Breast epithelium (tissue), 4 donors: ENCODE measurements around the gene CORO2B. TPM values are rescaled to one million over a fixed set of nuclear protein-coding genes. Genes with fewer than 3 reads are reported as not detected.

Source experiments
- DNase-seq, 2 donors: peaks; one replicate each; pipeline ENCODE4 v3.0.0-alpha.2; 2019; ENCODE audit warnings: low spot score in 2 of 2
- H3K27ac ChIP-seq, 2 donors: fragments of 200-600 bp; sonication (generic) in 1 of 2; one replicate each; pipeline ENCODE4 v1.5.1; 2016 to 2019; ENCODE audit warnings: mild to moderate bottlenecking in 1 of 2
- H3K27me3 ChIP-seq, 2 donors: fragments of 200-600 bp; sonication (generic) in 1 of 2; one replicate each; pipeline versions ENCODE4 v1.5.1 to v1.6.0; 2017 to 2019; ENCODE audit warnings: control low read depth in 1 of 2, mild to moderate bottlenecking in 1 of 2
- H3K36me3 ChIP-seq: fragments of 200-600 bp; one replicate; pipeline ENCODE4 v1.5.1; 2019
- H3K4me1 ChIP-seq, 2 donors: fragments of 200-600 bp; sonication (generic); one replicate each; pipeline ENCODE4 v1.5.1; 2016 to 2019; ENCODE audit warnings: control low read depth in 1 of 2
- H3K4me3 ChIP-seq, 3 donors: fragments of 200-600 bp; sonication (generic); 1 replicate in 2 of 3; 2 replicates in 1 of 3; pipeline ENCODE4 v1.5.1; 2016 to 2019; ENCODE audit warnings: mild to moderate bottlenecking in 3 of 3, moderate library complexity in 2 of 3
- H3K9me3 ChIP-seq, 2 donors: fragments of 200-600 bp; sonication (generic) in 1 of 2; one replicate each; pipeline ENCODE4 v1.5.1; 2016 to 2019; ENCODE audit warnings: control low read depth in 1 of 2
- POLR2A ChIP-seq: fragments of 450-650 bp; IDR thresholded peaks from one replicate; pipeline ENCODE4 v1.6.1; 2016; ENCODE audit warnings: antibody characterized with exemption, mild to moderate bottlenecking, moderate library complexity
- POLR2AphosphoS5 ChIP-seq, 3 donors: sonication (generic); formaldehyde crosslinking; IDR thresholded peaks; one replicate each; pipeline ENCODE4 v1.6.1; 2017; ENCODE audit warnings: antibody characterized with exemption in 3 of 3
- intact Hi-C: fragments of 100-400 bp; cut with DNase I; formaldehyde crosslinking; loops from one replicate; pipeline ENCODE4 v1.15.1; 2023; ENCODE audit warnings: low total_unique reads
- total RNA-seq, 3 donors: library from RNA; depleted of rRNA; stranded (reverse); fragments of >200 nt; gene quantifications; one replicate each; pipeline ENCODE4 v1.1.0, GENCODE V29; 2016
- TF ChIP-seq, protein P1 (sequence below), 3 donors: fragments of 450-650 bp; IDR thresholded peaks; one replicate each; pipeline ENCODE4 v1.5.1; 2016 to 2017; ENCODE audit warnings: antibody characterized with exemption in 3 of 3, mild to moderate bottlenecking in 3 of 3, moderate library complexity in 3 of 3

Gene CORO2B
- total RNA-seq, 3 donors from 2014 or later, result 2.9 to 11.2 (median 3.5) TPM

- Histone ChIP-seq H3K27me3 (no peaks in the 10 kb centered on the region), H3K4me3 (no peak overlapping the region), H3K4me1 (no peaks in the 10 kb centered on the region), H3K36me3 (no peaks in the 10 kb centered on the region), H3K27ac (no peak overlapping the region), H3K9me3 (no peaks in the 10 kb centered on the region)
- DNase-seq, result no peak
- intact Hi-C loops, result loop anchor here (10.0 kb wide), 1 partner anchor 1140 kb away; no protein-coding TSS in a partner anchor
- TF ChIP-seq, protein P1, sequence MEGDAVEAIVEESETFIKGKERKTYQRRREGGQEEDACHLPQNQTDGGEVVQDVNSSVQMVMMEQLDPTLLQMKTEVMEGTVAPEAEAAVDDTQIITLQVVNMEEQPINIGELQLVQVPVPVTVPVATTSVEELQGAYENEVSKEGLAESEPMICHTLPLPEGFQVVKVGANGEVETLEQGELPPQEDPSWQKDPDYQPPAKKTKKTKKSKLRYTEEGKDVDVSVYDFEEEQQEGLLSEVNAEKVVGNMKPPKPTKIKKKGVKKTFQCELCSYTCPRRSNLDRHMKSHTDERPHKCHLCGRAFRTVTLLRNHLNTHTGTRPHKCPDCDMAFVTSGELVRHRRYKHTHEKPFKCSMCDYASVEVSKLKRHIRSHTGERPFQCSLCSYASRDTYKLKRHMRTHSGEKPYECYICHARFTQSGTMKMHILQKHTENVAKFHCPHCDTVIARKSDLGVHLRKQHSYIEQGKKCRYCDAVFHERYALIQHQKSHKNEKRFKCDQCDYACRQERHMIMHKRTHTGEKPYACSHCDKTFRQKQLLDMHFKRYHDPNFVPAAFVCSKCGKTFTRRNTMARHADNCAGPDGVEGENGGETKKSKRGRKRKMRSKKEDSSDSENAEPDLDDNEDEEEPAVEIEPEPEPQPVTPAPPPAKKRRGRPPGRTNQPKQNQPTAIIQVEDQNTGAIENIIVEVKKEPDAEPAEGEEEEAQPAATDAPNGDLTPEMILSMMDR (IDR thresholded peaks at IDR 0.05), result no peak
- TF ChIP-seq POLR2A, result no peak
- TF ChIP-seq POLR2AphosphoS5 (IDR thresholded peaks at IDR 0.05), result no peak
These were observed 116.3 kb downstream of the CORO2B start for GRCh38 chr15:68695061-68695595.

GRCh38 chr15:68696414-68697363 is 117.9 kb downstream of the CORO2B start:
- no peak for TF ChIP-seq POLR2AphosphoS5 (IDR thresholded peaks at IDR 0.05)
- TF ChIP-seq POLR2A, result no peak
- TF ChIP-seq, protein P1 (IDR thresholded peaks at IDR 0.05), result no peak
- Histone ChIP-seq H3K27me3 (no peaks in the 10 kb centered on the region), H3K4me3 (no peak overlapping the region), H3K27ac (no peak overlapping the region), H3K9me3 (no peaks in the 10 kb centered on the region), H3K4me1 (no peaks in the 10 kb centered on the region), H3K36me3 (no peaks in the 10 kb centered on the region)
- DNase-seq, result no peak
- intact Hi-C loops, result loop anchor here (10.0 kb wide), 1 partner anchor 1142 kb away; no protein-coding TSS in a partner anchor

GRCh38 chr15:68697711-68698690 is 119.2 kb downstream of the CORO2B start:
- no peaks in the 10 kb centered on the region for H3K4me1 ChIP-seq
- H3K36me3 ChIP-seq, result no peaks in the 10 kb centered on the region
- no peak for TF ChIP-seq POLR2AphosphoS5 (IDR thresholded peaks at IDR 0.05)
- TF ChIP-seq, protein P1 (IDR thresholded peaks at IDR 0.05), result no peak
- no peak for TF ChIP-seq POLR2A
- no peaks in the 10 kb centered on the region for H3K27me3 ChIP-seq
- H3K27ac ChIP-seq, result no peak overlapping the region
- no peaks in the 10 kb centered on the region for H3K9me3 ChIP-seq
- DNase-seq, result no peak
- no peak overlapping the region for H3K4me3 ChIP-seq
- intact Hi-C loops, result loop anchor here (10.0 kb wide), 1 partner anchor 1143 kb away; no protein-coding TSS in a partner anchor

DNA sequence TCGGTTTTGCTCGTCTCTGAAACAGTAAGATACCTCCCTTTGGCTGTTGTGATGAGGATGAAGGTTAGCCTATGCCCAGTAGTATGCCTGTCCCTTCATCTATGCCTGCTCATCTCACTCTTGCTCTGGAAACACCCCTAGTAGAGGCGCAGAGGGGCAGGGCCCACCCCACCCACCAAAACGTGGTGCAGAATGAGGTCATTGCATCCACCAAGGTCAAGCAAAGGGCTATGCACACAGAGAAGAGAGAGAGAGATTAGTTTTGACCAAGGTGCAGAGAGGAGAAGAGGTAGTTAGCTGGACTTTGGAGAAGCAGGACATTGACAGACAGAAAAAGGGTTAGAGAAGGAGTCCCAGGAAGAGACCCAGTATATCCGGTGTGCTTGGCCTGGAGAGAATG is 119.9 kb downstream of the CORO2B start:
- DNase-seq, result no peak
- H3K27ac ChIP-seq, result no peak overlapping the region
- no peaks in the 10 kb centered on the region for H3K9me3 ChIP-seq
- no peaks in the 10 kb centered on the region for H3K4me1 ChIP-seq
- no peaks in the 10 kb centered on the region for H3K36me3 ChIP-seq
- H3K27me3 ChIP-seq, result no peaks in the 10 kb centered on the region
- no peak for TF ChIP-seq POLR2AphosphoS5 (IDR thresholded peaks at IDR 0.05)
- TF ChIP-seq, protein P1 (IDR thresholded peaks at IDR 0.05), result no peak
- TF ChIP-seq POLR2A, result no peak
- H3K4me3 ChIP-seq, result no peak overlapping the region
- intact Hi-C loops, result loop anchor here (10.0 kb wide), 1 partner anchor 1144 kb away; no protein-coding TSS in a partner anchor
